HG03565 (cell line): Measurements from ENCODE around the gene TDRD12.

Experiments used
- ATAC-seq: cut with Tn5 transposase; IDR thresholded peaks from one replicate; pipeline ENCODE4 v1.9.1; 2021; ENCODE audit warnings: mild to moderate bottlenecking, moderate library complexity; ENCODE audit not compliant: unreplicated experiment

TDRD12 gene

DNA sequence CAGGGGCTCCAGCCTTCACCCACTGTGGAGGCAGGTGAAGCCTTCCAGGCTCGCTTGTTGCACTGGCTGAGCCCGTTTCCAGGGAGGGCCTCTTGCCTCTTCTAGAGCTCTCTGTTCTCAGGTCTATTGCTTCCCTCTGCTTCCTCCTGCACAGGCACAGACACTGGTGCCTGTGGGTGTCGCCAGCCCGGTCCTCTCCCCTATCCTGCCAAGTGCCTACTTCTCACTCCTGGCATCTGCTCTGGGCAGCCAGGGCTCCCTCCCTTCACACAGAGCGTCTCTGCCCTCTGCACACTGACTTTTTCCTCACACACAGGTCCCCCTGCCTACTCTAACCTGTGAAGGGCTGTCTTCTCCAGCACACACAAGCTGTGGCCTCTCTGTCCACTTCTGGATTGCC lies 89.7 kb downstream of the TDRD12 start:
- ATAC-seq, result no peak

DNA sequence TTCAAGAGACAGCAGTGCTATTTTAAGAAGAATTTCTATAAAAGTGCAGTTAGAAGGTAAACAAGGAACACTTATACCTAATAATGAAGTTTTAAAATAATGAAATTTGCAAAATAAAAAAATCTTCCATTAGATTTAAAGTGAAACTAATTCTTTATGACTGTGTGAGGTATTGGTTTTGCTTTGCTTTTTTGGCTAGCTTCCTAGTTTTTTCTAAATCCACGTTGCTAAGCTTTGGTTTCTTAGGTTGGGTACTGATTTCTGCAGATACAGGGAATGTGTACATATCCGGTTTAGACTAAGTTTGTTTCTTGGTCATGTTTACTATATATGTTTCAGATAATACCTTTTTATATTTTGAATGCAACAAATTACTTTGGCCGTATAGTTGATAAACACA lies 90.2 kb downstream of the TDRD12 start:
- ATAC-seq, result no peak

DNA sequence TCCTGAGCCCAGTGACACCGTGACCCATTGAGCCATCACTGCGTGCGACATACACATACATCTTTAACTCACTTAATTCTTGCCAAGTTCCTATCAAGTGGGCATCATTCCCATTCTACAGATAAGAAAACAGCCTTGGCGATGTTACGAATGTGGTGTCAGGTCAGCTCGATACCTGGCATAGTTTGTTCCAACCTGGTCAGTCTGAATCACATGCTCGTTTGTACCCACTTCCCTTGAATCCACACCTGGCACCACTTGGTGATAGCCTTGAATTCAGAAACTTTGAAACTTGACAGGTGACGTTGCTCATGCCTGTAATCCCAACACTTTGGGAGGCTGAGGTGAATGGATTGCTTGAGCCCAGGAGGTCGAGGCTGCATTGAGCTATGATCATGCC lies 90.9 kb downstream of the TDRD12 start:
- no peak for ATAC-seq

DNA sequence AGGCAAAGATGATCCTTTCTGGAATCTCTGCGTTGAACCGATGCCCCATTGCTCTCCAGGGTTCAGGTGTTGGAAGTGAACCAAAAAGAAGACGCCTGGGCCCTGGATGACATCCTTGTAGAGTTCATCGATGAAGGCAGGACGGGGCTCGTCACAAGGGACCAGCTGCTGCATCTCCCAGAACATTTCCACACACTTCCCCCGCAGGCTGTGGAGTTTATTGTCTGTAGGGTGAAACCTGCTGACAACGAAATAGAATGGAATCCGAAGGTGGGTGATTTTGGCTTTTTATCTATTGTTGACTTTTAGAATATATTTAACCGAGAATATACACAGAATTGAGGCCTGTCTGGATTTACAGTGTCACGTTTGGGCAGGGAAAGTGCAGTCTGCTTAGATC lies 91.6 kb downstream of the TDRD12 start:
- ATAC-seq, result no peak

DNA sequence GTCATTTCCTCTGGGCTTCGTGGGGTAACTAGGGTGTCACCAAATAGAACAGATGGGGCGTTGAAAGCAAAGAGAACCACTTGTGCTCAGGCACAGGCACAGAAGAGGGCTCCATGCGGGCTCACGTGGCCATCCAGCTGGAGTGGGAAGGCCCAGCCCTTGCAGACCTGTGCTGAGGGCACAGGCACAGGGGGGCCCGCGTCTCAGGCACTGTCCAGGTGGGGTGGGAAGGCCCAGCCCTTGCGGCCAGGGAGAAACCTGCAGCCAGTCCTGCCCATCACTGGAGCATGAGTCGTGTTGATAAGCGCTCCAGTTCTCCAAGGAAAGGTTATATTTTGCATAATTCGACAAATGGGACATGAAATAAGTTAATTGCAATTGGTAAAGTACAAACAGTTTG lies 92.5 kb downstream of the TDRD12 start:
- ATAC-seq, result no peak

DNA sequence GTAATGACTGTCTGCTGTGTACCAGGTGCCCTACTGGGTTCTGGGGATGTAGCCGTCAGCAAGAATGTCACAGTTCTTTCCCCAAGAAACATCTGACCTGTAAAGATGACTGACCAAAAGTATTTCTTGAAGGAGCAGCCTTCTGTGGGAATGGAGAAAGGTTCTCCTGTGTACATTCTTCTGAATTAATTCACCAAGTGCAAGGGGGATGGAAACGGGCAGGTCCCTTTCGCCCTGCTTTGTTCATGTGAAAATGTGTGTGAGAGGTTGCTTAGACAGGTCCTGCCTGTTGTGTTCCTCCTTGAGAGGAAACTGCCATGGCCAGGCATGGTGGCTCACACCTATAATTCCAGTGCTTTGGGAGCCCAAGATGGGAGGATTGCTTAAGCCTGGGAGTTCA lies 93.0 kb downstream of the TDRD12 start:
- no peak for ATAC-seq

DNA sequence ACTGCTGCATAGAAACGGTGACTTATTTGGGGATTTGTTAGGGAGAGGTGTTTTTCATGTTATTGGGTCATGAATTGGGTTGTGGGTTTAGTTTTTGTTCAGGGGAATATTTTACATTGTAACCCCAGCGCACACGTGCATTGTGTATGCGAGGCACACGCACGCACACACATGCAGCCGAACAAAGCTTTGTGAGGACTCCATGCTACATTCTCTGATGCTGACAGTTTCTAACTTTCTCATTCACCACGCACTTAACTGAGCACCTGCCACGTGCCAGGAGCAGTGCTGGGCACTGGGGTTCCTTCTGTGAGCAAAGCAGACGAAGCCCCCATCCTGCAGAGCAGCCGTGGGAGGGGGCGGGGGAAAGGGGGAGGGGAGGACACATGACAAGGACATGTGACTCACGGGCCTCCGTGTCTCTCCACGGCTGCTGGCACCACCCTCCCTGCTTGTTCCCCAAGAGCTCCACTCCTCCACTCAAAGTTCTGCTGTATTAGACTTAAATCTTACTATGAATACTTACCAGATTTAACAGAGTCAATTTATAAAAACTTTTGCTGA lies 94.4 kb downstream of the TDRD12 start:
- ATAC-seq, result no peak

DNA sequence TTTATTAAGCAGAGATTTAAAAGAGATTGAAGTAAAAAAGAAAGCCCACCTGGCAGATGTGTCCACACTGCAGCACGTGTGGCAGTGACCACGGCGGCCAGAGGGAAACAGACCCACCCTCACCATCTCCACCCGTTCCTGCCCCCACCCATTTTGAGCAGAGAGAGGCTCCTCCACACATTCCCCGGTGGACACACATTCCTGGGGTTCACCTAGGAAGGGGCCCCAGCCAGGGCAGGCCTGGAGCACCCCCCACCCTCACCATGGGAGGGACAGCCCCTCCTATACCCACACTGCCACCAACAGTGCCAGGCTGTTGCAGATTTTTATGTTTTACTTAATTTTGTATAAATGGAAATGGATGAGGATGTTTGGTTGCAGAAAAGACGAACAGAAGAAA lies 95.1 kb downstream of the TDRD12 start:
- no peak for ATAC-seq

DNA sequence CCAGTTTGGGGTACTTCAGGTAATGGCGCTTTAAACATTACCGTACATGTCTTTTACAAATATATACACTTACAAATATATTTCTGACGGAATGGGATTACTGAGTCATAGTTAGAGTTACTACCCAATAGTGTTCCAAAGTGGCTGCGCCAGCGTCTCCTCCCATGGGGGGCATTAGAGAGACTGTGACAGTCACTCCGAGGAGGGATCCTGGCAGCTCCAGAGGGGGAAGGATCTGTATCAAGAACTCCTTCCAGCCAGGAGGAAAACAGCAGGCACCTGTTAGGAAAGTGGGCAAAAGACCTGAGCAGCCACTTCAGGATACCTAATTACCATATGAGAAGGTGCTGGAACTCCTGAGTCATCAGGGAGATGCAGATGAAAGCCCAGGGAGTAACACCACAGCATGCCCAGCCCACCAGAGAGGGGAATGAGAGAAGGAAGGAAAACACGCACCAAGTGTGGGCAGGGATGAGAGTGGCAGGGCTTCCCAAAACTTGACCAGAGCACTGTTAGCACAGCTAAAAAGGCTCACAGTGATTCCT lies 97.1 kb downstream of the TDRD12 start:
- no peak for ATAC-seq

DNA sequence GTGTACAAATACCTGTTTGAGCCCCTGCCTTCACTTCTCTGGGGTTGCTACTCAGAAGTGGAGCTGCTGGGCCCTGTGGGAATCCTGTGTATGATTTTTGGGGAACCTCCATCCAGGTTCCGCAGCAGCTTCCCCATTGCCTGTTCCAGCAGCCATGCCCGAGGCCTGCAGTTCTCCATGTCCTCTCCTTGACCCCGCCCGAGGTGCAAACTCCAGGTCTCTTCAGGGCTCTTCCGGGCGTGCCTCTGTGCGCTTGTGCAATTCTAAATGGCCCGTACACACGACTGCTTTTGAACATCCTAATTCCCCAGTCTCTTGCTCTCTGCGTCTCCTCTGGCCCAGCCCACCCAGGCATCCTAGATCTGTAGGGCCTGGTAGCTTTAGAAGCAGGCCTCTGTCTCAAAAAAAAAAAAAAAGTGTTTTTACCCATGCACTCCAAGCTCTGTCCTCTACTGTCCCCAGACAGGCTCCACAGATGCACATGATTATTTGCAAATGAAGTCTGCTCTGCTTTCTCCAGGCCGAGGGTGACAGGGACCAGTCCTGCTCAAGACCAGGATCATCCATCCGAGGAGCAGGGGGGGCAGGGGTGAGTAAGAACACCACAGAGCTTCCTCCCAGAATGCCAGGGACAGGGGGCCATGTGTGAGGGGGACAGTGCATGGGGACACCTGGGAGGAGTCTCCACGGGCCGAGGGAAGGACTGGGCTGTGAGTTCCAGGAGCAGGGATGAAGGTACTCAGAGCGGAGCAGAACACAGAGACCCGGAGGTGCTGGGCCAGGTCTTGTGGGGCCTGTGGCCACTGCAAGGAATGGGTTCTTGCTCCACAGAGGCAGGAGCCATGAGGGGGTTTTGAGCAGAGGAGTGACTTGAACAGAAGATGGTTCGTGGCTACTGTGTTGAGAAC lies 98.3 kb downstream of the TDRD12 start:
- ATAC-seq, result no peak

DNA sequence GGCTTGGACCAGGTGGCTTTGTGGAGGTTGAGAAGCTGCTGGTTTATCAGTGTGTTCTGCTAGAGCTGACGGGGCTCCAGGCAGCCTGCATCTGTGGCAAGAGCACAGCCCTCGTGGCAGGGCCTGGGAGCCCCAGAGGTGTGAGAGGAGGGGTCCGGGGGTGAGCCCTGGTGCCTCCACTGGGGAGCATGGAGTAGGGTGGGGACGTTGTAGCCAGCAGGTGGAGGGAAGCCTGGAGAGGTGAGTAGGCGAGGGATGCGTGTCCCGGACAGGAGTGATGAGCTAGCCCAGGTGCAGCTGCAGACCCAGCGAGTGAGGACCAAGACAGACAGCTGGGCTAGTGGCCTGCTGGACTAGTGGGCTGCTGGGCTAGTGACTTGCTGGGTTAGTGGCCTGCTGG lies 99.0 kb downstream of the TDRD12 start:
- ATAC-seq, result no peak

DNA sequence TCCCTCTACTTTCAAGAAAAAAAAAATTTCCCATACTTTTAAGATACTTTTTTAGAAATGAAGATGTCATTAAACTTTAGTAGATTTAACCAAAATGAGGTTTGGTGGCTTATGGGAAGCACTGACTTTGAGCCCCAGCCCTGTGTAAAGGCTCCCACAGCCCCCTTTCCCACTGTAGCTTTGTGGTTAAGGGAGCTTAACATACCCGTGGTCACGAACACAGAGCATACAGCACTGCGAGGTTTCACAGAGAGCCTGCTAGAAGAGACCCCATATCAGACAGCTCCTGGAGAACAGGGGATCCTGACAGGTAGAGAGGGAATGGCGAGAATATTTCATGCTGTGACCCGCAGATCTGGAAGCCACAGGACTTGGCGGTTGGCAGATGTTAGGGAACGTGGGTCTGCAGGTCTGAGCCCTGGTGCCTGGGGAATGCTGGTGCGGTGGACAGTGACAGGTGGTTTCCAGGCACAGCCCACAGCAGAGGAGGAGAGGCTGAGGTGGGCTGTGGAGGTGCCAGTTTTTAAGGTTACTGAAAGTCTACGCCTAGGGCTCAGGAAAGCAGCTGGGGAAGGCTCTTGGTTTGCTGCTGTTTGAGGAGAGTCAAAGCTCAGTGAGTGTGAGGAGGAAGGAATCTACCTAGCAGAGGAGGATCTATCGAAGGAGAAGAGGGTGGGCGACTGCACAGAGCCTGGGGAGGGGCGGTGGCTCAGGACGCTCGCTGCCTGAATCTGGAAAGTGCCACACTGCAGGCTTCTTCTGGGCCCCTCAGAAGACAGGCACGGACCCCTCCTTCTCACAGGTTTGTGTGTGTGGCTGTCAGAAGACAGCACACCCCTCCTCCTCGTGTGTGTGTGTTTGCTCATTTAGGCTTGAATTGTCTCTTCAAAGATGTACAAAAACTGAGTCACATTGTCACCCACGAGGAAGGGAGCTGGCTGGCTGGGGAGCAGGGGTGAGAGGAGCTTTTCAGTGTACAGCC lies 100.1 kb downstream of the TDRD12 start:
- ATAC-seq, result no peak

DNA sequence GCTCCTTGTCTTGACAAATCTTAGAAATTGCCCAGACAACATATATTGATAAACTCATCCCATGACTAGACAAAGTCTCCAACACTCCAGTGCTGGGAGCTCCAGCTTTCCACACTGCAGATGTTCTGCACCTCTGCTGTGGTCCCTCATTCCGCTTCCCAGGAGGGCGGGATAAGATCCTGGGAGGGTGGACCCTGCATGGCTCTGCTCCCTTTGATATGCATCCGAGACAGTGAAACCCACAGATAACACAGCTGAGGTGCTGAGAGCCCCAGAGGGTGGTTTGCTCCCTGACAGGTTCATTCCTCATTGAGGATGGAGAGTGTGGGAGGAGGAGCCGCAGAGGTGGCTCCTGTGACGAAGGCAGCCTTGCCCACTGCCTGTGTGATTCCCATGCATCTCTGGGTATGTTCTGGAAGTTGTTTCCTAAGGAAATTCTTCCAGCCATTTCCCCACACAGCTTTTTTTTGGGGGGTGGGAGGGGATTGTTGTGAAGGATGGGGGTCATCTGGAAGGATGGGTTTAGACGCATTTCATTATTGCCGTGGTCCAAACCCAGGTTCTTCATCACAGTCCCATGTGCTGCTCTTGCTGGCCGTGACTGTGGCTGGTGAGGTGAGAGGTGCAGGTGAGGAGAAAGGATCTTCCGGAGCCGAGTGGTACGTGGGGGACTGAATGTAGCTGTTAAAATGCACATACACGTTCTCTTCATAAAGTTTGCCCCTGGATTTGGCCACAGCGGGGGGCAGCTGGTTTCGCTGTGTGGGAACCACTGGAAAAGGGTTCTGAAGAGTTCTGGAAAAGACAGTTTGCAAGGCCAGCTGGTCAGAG lies 103.6 kb downstream of the TDRD12 start:
- ATAC-seq, result no peak

DNA sequence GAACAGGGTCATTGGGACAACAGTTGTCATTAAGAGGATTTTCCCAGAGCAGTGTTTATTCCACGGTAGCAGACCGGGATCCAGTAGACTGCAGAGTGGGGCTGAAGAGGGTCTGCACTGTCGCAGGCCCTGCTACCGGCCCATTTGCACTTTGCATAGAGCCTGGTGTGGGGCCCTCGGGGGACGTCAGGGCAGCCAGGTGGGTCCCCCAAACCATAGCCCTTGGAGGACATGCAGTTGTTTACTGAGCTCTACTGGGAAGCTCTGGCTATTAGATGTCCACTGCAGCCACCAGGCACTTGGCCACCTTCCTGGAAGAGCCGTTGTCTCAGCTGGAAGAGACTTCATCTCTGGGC lies 104.2 kb downstream of the TDRD12 start:
- ATAC-seq, result no peak

DNA sequence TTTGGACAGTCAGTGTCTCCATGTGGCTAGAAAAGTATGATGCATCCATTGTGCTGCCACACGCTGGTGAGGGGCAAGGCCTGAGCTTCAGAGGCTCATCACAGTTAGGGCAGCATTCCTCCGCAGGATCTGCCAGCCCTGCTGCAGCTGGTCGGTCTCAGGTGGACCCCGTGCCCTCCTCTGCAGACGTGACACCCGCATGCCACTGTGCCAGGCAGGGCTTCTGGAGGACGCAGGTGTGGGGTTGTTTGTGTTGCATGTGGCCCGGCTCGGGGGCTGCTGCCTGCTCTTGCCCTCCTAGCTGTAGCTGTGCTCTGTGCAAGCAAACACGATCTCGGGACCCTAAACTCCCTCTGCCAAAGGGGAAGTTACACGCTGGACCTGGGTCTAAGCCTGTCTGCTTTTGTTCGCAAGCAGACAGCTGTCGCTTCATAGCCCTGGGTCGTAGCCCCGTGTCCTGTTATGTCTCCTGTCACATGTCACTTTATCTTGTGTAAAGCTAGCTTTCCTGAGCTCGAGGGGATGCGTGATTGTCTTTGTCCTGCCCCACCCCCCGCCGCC lies 104.7 kb downstream of the TDRD12 start:
- ATAC-seq, result no peak

DNA sequence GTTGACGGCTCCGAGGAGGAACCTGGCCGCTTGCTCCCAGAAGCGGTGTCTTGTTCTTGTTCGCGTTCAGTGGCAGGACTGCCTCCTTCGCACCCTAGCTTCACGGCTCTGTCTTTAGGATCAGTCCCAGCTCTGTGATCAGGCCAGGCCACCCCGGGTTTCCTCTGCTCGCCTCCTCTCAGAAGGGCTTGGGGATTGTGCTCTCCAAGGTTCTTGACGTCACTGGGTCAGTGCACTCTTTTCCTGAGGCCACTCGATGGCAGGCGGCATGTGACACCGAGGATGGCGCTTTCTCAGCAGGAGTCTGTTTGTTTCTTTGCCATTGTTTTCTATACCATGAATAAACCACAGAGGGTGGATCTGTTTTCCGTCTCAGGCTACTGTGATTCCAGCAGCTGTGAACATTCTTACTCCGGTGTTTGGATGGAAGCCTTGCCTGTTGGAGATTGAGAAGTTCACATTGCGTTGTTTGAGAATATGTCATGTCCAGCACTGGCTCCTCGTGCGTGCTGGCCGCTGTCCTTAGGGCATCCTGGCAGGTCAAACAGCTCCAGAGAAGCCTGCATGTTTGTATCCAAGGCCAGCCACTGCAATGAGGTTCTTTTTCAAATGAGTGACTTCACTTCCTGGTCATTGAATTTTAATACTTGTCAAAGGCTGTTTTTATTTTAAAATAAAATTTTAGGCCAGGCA lies 105.5 kb downstream of the TDRD12 start:
- ATAC-seq, result no peak

DNA sequence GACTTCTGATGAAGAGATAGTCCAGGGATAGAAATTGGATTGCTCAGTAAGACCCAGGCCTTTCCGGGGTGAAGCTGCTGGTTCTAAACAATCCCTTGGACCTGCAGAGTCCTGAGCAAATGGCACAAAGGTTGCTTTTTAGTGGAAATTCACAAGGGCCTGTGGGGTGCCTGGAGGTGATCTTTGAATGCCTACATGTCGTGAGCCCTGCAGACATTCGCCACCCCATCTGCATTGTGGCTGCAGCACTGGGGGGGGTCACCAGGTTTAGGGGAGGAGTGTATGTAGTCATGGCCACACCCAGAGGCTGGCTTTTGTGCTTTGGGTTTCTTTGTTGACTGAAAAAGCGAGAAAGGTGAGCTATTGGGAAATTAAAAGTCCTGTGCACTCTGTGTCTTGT lies 108.6 kb downstream of the TDRD12 start:
- ATAC-seq, result no peak

DNA sequence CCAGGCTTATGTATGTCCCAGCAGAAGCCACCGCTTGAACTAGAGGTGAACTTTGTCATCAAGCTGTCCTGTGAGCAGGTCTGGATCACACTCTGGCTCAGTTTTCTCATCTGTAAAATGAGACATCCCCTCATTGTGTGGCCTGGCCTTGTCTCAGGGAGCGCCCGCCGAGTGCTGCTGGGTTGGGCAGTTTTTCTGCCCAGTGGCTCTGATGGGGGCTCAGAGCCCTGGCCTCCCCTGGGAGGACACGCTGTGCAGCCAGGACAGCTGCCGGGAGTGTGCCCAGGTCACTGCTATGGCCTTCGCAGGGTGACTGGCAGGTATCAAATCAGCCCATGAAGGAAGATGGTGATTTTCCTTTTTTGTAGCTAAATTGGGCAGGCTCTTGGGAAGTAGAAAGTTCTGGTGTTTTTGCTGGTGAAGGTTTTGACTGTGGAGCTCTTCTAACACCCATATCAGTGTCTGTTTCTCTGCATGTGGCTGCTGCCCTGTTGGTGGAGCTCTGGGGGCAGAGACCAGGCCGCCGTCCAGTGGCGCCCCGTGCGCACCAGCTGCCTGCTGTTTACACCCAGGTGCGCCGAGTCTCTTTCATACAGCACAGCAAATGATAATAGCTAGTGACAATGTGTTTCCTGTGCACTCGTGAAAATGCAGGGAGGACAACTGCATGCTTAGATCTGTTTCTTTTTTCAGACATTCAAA lies 109.2 kb downstream of the TDRD12 start:
- no peak for ATAC-seq

DNA sequence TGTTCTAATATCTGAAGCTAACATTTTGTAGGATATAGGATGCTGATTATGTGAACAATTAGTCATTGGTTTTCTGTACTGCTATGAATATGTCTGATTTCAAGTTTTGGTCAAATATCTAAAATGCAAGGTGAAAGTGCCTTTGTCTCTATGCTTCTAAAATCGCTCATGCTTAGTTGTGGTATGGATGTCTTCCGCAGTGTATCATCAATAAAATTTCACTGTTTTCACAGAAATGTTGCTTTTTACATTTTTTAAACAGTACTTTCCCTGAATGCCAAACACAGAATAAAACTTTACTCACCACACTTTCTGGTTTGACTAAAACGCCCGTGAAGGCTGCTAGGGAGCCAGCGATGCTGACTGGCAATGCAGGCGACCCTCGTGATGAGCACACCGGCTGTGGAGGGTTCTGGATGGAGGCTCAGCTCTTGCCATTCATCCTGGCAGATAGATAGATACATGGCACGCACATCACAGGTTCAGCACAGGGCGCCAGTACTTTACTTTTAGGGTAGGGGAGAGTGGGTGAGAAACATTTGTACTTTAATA lies 109.9 kb downstream of the TDRD12 start:
- no peak for ATAC-seq
